K562 (cell line): Measurements from ENCODE around the gene PLK5. TPM values are rescaled to one million over a fixed set of nuclear protein-coding genes. Genes with fewer than 3 reads are reported as not detected.
A peak's percentile ranks its signal among the peaks of the same experiment; 100 is the strongest.

Experiments used
- BCL6 ChIP-seq: fragments of 250-450 bp; sonication (Bioruptor Pico); IDR thresholded peaks from 2 replicates; pipeline ENCODE4 v1.4.0; 2020
- CHD2 ChIP-seq: IDR thresholded peaks from 2 replicates; pipeline ENCODE4 v1.6.1; 2011; ENCODE audit warnings: low read depth, low read length
- DIDO1 ChIP-seq: fragments of 450-650 bp; IDR thresholded peaks from 2 replicates; pipeline ENCODE4 v1.6.1; 2016; ENCODE audit warnings: low read depth, missing biosample characterization, missing genetic modification characterization
- DMBX1 ChIP-seq: fragments of 250-450 bp; sonication (Bioruptor Pico); IDR thresholded peaks from 2 replicates; pipeline ENCODE4 v1.8.0; 2022; ENCODE audit warnings: inconsistent platforms, mild to moderate bottlenecking, moderate library complexity, borderline replicate concordance
- ELF2 ChIP-seq: fragments of 250-450 bp; sonication (Bioruptor Pico); IDR thresholded peaks from 2 replicates; pipeline ENCODE4 v1.5.0; 2021; ENCODE audit warnings: mild to moderate bottlenecking
- ETV5 ChIP-seq: sonication (generic); formaldehyde crosslinking; IDR thresholded peaks from 2 replicates; pipeline ENCODE4 v1.4.0; 2020; ENCODE audit warnings: low read depth, mild to moderate bottlenecking, missing genetic modification reagents
- EZH2 ChIP-seq: IDR thresholded peaks from 2 replicates; pipeline ENCODE4 v1.6.1; 2012; ENCODE audit warnings: low read depth, mild to moderate bottlenecking, inconsistent platforms, low read length, borderline replicate concordance
- GATAD2B ChIP-seq: fragments of 450-650 bp; IDR thresholded peaks from 2 replicates; pipeline ENCODE4 v1.6.1; 2017; ENCODE audit warnings: mild to moderate bottlenecking, borderline replicate concordance
- RB1 ChIP-seq: fragments of 450-650 bp; IDR thresholded peaks from 2 replicates; pipeline ENCODE4 v1.6.1; 2017; ENCODE audit warnings: low read depth, mild to moderate bottlenecking
- SIRT6 ChIP-seq: IDR thresholded peaks from one replicate; pipeline ENCODE4 v1.6.1; 2012; ENCODE audit warnings: low read depth, mild to moderate bottlenecking, control low read depth, inconsistent platforms, low read length, moderate library complexity
- TSC22D4 ChIP-seq: fragments of 450-650 bp; IDR thresholded peaks from 2 replicates; pipeline ENCODE4 v1.6.1; 2016; ENCODE audit warnings: missing genetic modification characterization, missing biosample characterization, control low read depth
- U2AF2 ChIP-seq: fragments of 200-400 bp; formaldehyde crosslinking; optimal IDR thresholded peaks from 2 replicates; pipeline ENCODE3; 2017; ENCODE audit warnings: low read depth, mild to moderate bottlenecking, low read length
- ZC3H8 ChIP-seq: fragments of 450-650 bp; IDR thresholded peaks from 2 replicates; pipeline ENCODE4 v1.6.1; 2017
- ZNF79 ChIP-seq: fragments of 250-450 bp; sonication (Bioruptor Pico); IDR thresholded peaks from 2 replicates; pipeline ENCODE4 v1.4.0; 2020; ENCODE audit warnings: low read depth, mild to moderate bottlenecking, moderate library complexity
- polyA plus RNA-seq, 8 experiments: library from polyadenylated mRNA; depleted of rRNA in 4 of 8; stranded (reverse) in 5 of 8; unstranded in 3 of 8; fragments of >200 nt; fragmentation: Nextera tagmentation in 2 of 8; fragmentation: Illumina TruSeq in 1 of 8; extraction: Ambion mirVana in 2 of 8; extraction: Trizol in 1 of 8; gene quantifications; 2 replicates each; pipeline versions ENCODE4 v1.2.1 to v1.2.3, GENCODE V29; 2011 to 2014; ENCODE audit warnings: inconsistent platforms in 1 of 8, missing spikeins in 1 of 8
- total RNA-seq, 7 experiments: library from RNA; depleted of rRNA in 6 of 7; stranded (reverse); fragments of >200 nt in 6 of 7; fragmentation: Illumina TruSeq in 2 of 7; extraction: Trizol in 2 of 7; gene quantifications; 2 replicates each; pipeline versions ENCODE4 v1.2.1 to v1.2.3, GENCODE V29; 2011 to 2021; ENCODE audit warnings: low replicate concordance in 1 of 7
- TF ChIP-seq, protein P1 (sequence below), 2 experiments: IDR thresholded peaks; 2 replicates each; pipeline ENCODE4 v1.6.1; 2011; ENCODE audit warnings: borderline replicate concordance in 1 of 2, control low read depth in 1 of 2, low read depth in 1 of 2, low read length in 1 of 2, mild to moderate bottlenecking in 1 of 2, mixed read lengths in 1 of 2, moderate library complexity in 1 of 2; ENCODE audit not compliant: insufficient read depth in 1 of 2, insufficient read length in 1 of 2, poor library complexity in 1 of 2, severe bottlenecking in 1 of 2; ENCODE audit errors: extremely low read depth in 1 of 2
- TF ChIP-seq, protein P2 (sequence below), 2 experiments: fragments of 450-650 bp in 1 of 2; sonication (generic) in 1 of 2; formaldehyde crosslinking in 1 of 2; IDR thresholded peaks in 1 of 2; conservative IDR thresholded peaks in 1 of 2; 2 replicates each; pipeline versions ENCODE4 v1.6.1 to v1.8.1; 2016 to 2023; ENCODE audit warnings: mild to moderate bottlenecking in 2 of 2, moderate library complexity in 2 of 2, inconsistent platforms in 1 of 2, missing genetic modification reagents in 1 of 2
- TF ChIP-seq, protein P3 (sequence below), 2 experiments: IDR thresholded peaks; 2 replicates each; pipeline ENCODE4 v1.6.1; 2012; ENCODE audit warnings: improper control_type of control experiment in 2 of 2, low read depth in 2 of 2, low read length in 2 of 2, borderline replicate concordance in 1 of 2
- TF ChIP-seq, protein P4 (sequence below): fragments of 450-650 bp; IDR thresholded peaks from 2 replicates; pipeline ENCODE4 v1.6.1; 2017; ENCODE audit warnings: antibody characterized with exemption, mild to moderate bottlenecking
- TF ChIP-seq, protein P5 (sequence below): fragments of 450-650 bp; formaldehyde crosslinking; IDR thresholded peaks from 2 replicates; pipeline ENCODE4 v1.4.0; 2020; ENCODE audit warnings: mild to moderate bottlenecking, mixed read lengths

The PLK5 gene
- total and polyA plus RNA-seq, 9 of the 15 experiments (the other 6 are each of a cell fraction or from before 2014, with no cell fraction given), result 0.04 to 0.23 (median 0.11) TPM; not detected in 5

DNA sequence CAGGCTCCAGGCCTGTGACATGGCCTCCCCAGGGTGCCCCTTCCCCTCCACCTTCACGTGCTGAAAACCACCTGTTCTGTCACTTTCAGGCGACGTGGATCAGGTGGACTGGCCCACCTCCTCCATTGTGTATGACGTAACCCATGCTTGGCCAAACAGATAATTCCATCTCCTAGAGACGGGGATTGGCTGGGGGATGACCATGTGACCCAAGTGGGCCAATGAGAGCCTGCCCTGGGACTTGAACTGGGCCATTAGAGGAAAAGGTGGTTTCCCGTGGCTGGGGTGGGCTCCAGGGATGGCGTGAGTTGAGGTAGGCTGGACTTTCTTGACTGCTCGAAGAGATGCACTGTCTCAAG, 7.5 kb upstream of the PLK5 start (continued):
- no peak for TF ChIP-seq U2AF2
- no peak for TF ChIP-seq DIDO1 (tag)
- TF ChIP-seq ZNF79, result no peak
- TF ChIP-seq SIRT6, result no peak
- TF ChIP-seq, protein P1, sequence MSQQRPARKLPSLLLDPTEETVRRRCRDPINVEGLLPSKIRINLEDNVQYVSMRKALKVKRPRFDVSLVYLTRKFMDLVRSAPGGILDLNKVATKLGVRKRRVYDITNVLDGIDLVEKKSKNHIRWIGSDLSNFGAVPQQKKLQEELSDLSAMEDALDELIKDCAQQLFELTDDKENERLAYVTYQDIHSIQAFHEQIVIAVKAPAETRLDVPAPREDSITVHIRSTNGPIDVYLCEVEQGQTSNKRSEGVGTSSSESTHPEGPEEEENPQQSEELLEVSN (IDR thresholded peaks at IDR 0.05; ENCODE audit: borderline replicate concordance in 1 of 2, extremely low read depth in 1 of 2, insufficient read depth in 1 of 2, insufficient read length in 1 of 2, low read depth in 1 of 2, low read length in 1 of 2, poor library complexity in 1 of 2, severe bottlenecking in 1 of 2), result no peak
- TF ChIP-seq TSC22D4 (tag), result no peak
- no peak for TF ChIP-seq CHD2
- TF ChIP-seq EZH2, result no peak
- no peak for TF ChIP-seq DMBX1 (CRISPR knock-in tag)
- TF ChIP-seq, protein P2, sequence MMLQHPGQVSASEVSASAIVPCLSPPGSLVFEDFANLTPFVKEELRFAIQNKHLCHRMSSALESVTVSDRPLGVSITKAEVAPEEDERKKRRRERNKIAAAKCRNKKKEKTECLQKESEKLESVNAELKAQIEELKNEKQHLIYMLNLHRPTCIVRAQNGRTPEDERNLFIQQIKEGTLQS (IDR thresholded peaks at IDR 0.05), result peak; percentile 73
- TF ChIP-seq, protein P2 (CRISPR knock-in tag; conservative IDR thresholded peaks at IDR 0.05), result no peak
- no peak for TF ChIP-seq ZC3H8
- TF ChIP-seq ELF2, result no peak
- TF ChIP-seq RB1, result no peak
- TF ChIP-seq, protein P3, sequence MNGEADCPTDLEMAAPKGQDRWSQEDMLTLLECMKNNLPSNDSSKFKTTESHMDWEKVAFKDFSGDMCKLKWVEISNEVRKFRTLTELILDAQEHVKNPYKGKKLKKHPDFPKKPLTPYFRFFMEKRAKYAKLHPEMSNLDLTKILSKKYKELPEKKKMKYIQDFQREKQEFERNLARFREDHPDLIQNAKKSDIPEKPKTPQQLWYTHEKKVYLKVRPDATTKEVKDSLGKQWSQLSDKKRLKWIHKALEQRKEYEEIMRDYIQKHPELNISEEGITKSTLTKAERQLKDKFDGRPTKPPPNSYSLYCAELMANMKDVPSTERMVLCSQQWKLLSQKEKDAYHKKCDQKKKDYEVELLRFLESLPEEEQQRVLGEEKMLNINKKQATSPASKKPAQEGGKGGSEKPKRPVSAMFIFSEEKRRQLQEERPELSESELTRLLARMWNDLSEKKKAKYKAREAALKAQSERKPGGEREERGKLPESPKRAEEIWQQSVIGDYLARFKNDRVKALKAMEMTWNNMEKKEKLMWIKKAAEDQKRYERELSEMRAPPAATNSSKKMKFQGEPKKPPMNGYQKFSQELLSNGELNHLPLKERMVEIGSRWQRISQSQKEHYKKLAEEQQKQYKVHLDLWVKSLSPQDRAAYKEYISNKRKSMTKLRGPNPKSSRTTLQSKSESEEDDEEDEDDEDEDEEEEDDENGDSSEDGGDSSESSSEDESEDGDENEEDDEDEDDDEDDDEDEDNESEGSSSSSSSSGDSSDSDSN (IDR thresholded peaks at IDR 0.05; ENCODE audit: borderline replicate concordance in 1 of 2, low read depth in 2 of 2, low read length in 2 of 2), result no peak
- TF ChIP-seq, protein P4, sequence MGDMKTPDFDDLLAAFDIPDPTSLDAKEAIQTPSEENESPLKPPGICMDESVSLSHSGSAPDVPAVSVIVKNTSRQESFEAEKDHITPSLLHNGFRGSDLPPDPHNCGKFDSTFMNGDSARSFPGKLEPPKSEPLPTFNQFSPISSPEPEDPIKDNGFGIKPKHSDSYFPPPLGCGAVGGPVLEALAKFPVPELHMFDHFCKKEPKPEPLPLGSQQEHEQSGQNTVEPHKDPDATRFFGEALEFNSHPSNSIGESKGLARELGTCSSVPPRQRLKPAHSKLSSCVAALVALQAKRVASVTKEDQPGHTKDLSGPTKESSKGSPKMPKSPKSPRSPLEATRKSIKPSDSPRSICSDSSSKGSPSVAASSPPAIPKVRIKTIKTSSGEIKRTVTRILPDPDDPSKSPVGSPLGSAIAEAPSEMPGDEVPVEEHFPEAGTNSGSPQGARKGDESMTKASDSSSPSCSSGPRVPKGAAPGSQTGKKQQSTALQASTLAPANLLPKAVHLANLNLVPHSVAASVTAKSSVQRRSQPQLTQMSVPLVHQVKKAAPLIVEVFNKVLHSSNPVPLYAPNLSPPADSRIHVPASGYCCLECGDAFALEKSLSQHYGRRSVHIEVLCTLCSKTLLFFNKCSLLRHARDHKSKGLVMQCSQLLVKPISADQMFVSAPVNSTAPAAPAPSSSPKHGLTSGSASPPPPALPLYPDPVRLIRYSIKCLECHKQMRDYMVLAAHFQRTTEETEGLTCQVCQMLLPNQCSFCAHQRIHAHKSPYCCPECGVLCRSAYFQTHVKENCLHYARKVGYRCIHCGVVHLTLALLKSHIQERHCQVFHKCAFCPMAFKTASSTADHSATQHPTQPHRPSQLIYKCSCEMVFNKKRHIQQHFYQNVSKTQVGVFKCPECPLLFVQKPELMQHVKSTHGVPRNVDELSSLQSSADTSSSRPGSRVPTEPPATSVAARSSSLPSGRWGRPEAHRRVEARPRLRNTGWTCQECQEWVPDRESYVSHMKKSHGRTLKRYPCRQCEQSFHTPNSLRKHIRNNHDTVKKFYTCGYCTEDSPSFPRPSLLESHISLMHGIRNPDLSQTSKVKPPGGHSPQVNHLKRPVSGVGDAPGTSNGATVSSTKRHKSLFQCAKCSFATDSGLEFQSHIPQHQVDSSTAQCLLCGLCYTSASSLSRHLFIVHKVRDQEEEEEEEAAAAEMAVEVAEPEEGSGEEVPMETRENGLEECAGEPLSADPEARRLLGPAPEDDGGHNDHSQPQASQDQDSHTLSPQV, result no peak
- TF ChIP-seq GATAD2B, result no peak
- TF ChIP-seq, protein P5, sequence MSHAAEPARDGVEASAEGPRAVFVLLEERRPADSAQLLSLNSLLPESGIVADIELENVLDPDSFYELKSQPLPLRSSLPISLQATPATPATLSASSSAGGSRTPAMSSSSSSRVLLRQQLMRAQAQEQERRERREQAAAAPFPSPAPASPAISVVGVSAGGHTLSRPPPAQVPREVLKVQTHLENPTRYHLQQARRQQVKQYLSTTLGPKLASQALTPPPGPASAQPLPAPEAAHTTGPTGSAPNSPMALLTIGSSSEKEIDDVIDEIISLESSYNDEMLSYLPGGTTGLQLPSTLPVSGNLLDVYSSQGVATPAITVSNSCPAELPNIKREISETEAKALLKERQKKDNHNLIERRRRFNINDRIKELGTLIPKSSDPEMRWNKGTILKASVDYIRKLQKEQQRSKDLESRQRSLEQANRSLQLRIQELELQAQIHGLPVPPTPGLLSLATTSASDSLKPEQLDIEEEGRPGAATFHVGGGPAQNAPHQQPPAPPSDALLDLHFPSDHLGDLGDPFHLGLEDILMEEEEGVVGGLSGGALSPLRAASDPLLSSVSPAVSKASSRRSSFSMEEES (CRISPR knock-in tag), result no peak
- no peak for TF ChIP-seq ETV5 (CRISPR knock-in tag)
- no peak for TF ChIP-seq BCL6 (CRISPR knock-in tag)
